K562 (cell line): ENCODE results near the gene SHC1. TPM values are rescaled to one million over a fixed set of nuclear protein-coding genes. Genes with fewer than 3 reads are reported as not detected.

Source experiments
- ATAC-seq: fragments of 200-7000 bp; cut with Tn5 transposase; 3 replicates; pipeline ENCODE4 v1.9.1; 2020; ENCODE audit warnings: moderate library complexity
- BruUV-seq: library from RNA; stranded (reverse); fragments of 400-500 nt; replicated peaks from 2 replicates; lab custom pipeline; 2021; lab: Mats Ljungman, UMichigan
- CTCF ChIA-PET: fragments of 300-600 bp; formaldehyde crosslinking; extraction: SDS; loops from one replicate; lab custom pipeline; 2021; ENCODE audit warnings: low intra/inter-chr PET ratio; lab: Yijun Ruan, JAX
- POLR2A ChIA-PET: fragments of 300-600, 350-650 bp; sonication (Branson Sonifier 250); formaldehyde crosslinking; extraction: SDS; loops from one replicate; lab custom pipeline; 2021; ENCODE audit warnings: antibody characterized with exemption, inconsistent platforms; lab: Yijun Ruan, JAX
- DNase-seq, 4 experiments: peaks; one replicate each; pipeline versions ENCODE4 v3.0.0 to v3.0.0-alpha.2; 2011 to 2018; ENCODE audit warnings: low spot score in 3 of 4, mixed read lengths in 3 of 4; ENCODE audit errors: extremely low read depth in 1 of 4
- FAIRE-seq: peaks from 2 replicates; lab custom pipeline; 2011; peaks lifted over from hg19 to GRCh38; lab: Jason Lieb, UNC
- H2AFZ ChIP-seq: 2 replicates; pipeline ENCODE4 v1.6.0; 2011; ENCODE audit warnings: low read depth, low read length, control low read depth, inconsistent platforms
- H3K27ac ChIP-seq: fragments of 200-600 bp; 3 replicates; pipeline ENCODE4 v1.8.0; 2011; ENCODE audit warnings: low read depth, mild to moderate bottlenecking, control low read depth, inconsistent platforms, low read length, moderate library complexity, mixed read lengths; ENCODE audit errors: extremely low read depth
- H3K27me3 ChIP-seq, 2 experiments: fragments of 300-600 bp in 1 of 2; 2 replicates in 1 of 2; 3 replicates in 1 of 2; pipeline versions ENCODE4 v1.6.0 to v1.8.0; 2011; ENCODE audit warnings: inconsistent platforms in 2 of 2, low read length in 2 of 2, mild to moderate bottlenecking in 1 of 2, mixed read lengths in 1 of 2, moderate library complexity in 1 of 2; ENCODE audit not compliant: control insufficient read depth in 2 of 2, insufficient read depth in 2 of 2
- H3K36me3 ChIP-seq: fragments of 300-600 bp; 3 replicates; pipeline ENCODE4 v1.8.0; 2011; ENCODE audit warnings: mild to moderate bottlenecking, low read length, inconsistent platforms; ENCODE audit not compliant: control insufficient read depth, insufficient read depth
- H3K4me1 ChIP-seq, 2 experiments: fragments of 200-600 bp in 1 of 2; replicated peaks in 1 of 2; 2 replicates in 1 of 2; 3 replicates in 1 of 2; pipeline versions ENCODE4 v1.5.1 to v1.8.0; 2011; ENCODE audit warnings: inconsistent platforms in 2 of 2, low read length in 2 of 2, mild to moderate bottlenecking in 1 of 2, mixed read lengths in 1 of 2, moderate library complexity in 1 of 2; ENCODE audit not compliant: control insufficient read depth in 2 of 2, insufficient read depth in 2 of 2
- H3K4me2 ChIP-seq: 2 replicates; pipeline ENCODE4 v1.6.1; 2011; ENCODE audit warnings: low read length, control low read depth, inconsistent platforms, mixed read lengths; ENCODE audit not compliant: insufficient read depth
- H3K4me3 ChIP-seq: fragments of 200-600 bp; sonication (generic), shearing (Covaris generic); 2 replicates; pipeline ENCODE4 v1.5.1; 2016; ENCODE audit warnings: control low read depth, inconsistent platforms
- H3K79me2 ChIP-seq: fragments of 200-600 bp; 3 replicates; pipeline ENCODE4 v1.8.0; 2011; ENCODE audit warnings: low read length, inconsistent platforms; ENCODE audit not compliant: control insufficient read depth, insufficient read depth
- H3K9ac ChIP-seq, 2 experiments: 2 replicates each; pipeline versions ENCODE4 v1.6.0 to v1.6.1; 2011; ENCODE audit warnings: low read depth in 2 of 2, low read length in 2 of 2, control low read depth in 1 of 2, inconsistent platforms in 1 of 2, mild to moderate bottlenecking in 1 of 2, mixed read lengths in 1 of 2; ENCODE audit not compliant: insufficient read depth in 1 of 2
- H3K9me1 ChIP-seq: one replicate; pipeline ENCODE4 v1.6.0; 2011; ENCODE audit warnings: inconsistent platforms, mild to moderate bottlenecking, low read length, moderate library complexity; ENCODE audit not compliant: control insufficient read depth, insufficient read depth
- H3K9me3 ChIP-seq: replicated peaks from 2 replicates; pipeline ENCODE4 v1.5.1; 2011; ENCODE audit warnings: low read depth, low read length, inconsistent platforms; ENCODE audit not compliant: control insufficient read depth, insufficient read depth
- H4K20me1 ChIP-seq: replicated peaks from 2 replicates; pipeline ENCODE4 v1.6.1; 2011; ENCODE audit warnings: low read length, inconsistent platforms, mixed read lengths; ENCODE audit not compliant: control insufficient read depth, insufficient read depth
- CBX1 ChIP-seq: sonication (generic); IDR thresholded peaks from 2 replicates; pipeline ENCODE4 v1.6.1; 2016; ENCODE audit warnings: antibody characterized with exemption, low read depth, mild to moderate bottlenecking
- CBX3 ChIP-seq, 2 experiments: IDR thresholded peaks; 1 replicate in 1 of 2; 2 replicates in 1 of 2; pipeline ENCODE4 v1.6.1; 2012; ENCODE audit warnings: inconsistent platforms in 2 of 2, low read length in 2 of 2, borderline replicate concordance in 1 of 2, control low read depth in 1 of 2
- E2F5 ChIP-seq: sonication (generic); formaldehyde crosslinking; IDR thresholded peaks from 2 replicates; pipeline ENCODE4 v1.8.0; 2022; ENCODE audit warnings: mild to moderate bottlenecking, missing genetic modification reagents
- ESRRB ChIP-seq: fragments of 250-450 bp; sonication (Bioruptor Pico); IDR thresholded peaks from 2 replicates; pipeline ENCODE4 v1.5.0; 2020; ENCODE audit warnings: mild to moderate bottlenecking, moderate library complexity, borderline replicate concordance
- FOXJ3 ChIP-seq: sonication (generic); formaldehyde crosslinking; IDR thresholded peaks from 2 replicates; pipeline ENCODE4 v1.4.0; 2020; ENCODE audit warnings: mild to moderate bottlenecking, missing genetic modification reagents
- GTF2A2 ChIP-seq: IDR thresholded peaks from 2 replicates; pipeline ENCODE4 v1.6.1; 2016; ENCODE audit warnings: mild to moderate bottlenecking, missing genetic modification characterization, missing compliant biosample characterization
- MAZ ChIP-seq, 2 experiments: fragments of 450-650 bp in 1 of 2; sonication (generic) in 1 of 2; formaldehyde crosslinking; IDR thresholded peaks in 1 of 2; conservative IDR thresholded peaks in 1 of 2; 2 replicates each; pipeline versions ENCODE4 v1.4.0 to v1.5.0; 2020; ENCODE audit warnings: mild to moderate bottlenecking in 1 of 2, missing genetic modification reagents in 1 of 2
- NONO ChIP-seq, 2 experiments: fragments of 200-400 bp in 1 of 2; fragments of 450-650 bp in 1 of 2; formaldehyde crosslinking in 1 of 2; IDR thresholded peaks; 2 replicates each; pipeline ENCODE4 v1.6.1; 2017; ENCODE audit warnings: low read depth in 2 of 2, mild to moderate bottlenecking in 2 of 2, moderate library complexity in 2 of 2, low read length in 1 of 2
- RCOR1 ChIP-seq, 2 experiments: IDR thresholded peaks; 2 replicates each; pipeline ENCODE4 v1.6.1; 2012; ENCODE audit warnings: low read depth in 2 of 2, low read length in 2 of 2, borderline replicate concordance in 1 of 2, improper control_type of control experiment in 1 of 2
- SIN3A ChIP-seq, 2 experiments: fragments of 150-350 bp in 1 of 2; IDR thresholded peaks; 2 replicates each; pipeline ENCODE4 v1.6.1; 2011 to 2016; ENCODE audit warnings: borderline replicate concordance in 2 of 2, low read depth in 2 of 2, low read length in 2 of 2, mild to moderate bottlenecking in 2 of 2, moderate library complexity in 2 of 2; ENCODE audit not compliant: control insufficient read depth in 1 of 2
- SLC30A9 ChIP-seq: fragments of 250-450 bp; sonication (Bioruptor Pico); IDR thresholded peaks from 2 replicates; pipeline ENCODE4 v1.8.0; 2022; ENCODE audit warnings: mild to moderate bottlenecking, moderate library complexity
- SMARCC2 ChIP-seq: fragments of 450-650 bp; IDR thresholded peaks from 2 replicates; pipeline ENCODE4 v1.6.1; 2017; ENCODE audit warnings: antibody characterized with exemption, moderate library complexity, mild to moderate bottlenecking, low read depth
- STAT5B ChIP-seq: fragments of 250-450 bp; sonication (Bioruptor Pico); IDR thresholded peaks from 2 replicates; pipeline ENCODE4 v1.8.0; 2021; ENCODE audit warnings: mild to moderate bottlenecking, inconsistent platforms
- TEAD4 ChIP-seq, 2 experiments: sonication (generic) in 1 of 2; formaldehyde crosslinking in 1 of 2; IDR thresholded peaks; 2 replicates each; pipeline versions ENCODE4 v1.6.1 to v1.8.0; 2012 to 2022; ENCODE audit warnings: borderline replicate concordance in 1 of 2, inconsistent platforms in 1 of 2, low read length in 1 of 2, mild to moderate bottlenecking in 1 of 2, missing genetic modification reagents in 1 of 2
- ZNF165 ChIP-seq: fragments of 250-450 bp; sonication (Bioruptor Pico); IDR thresholded peaks from 2 replicates; pipeline ENCODE4 v1.4.0; 2020; ENCODE audit warnings: borderline replicate concordance
- ZNF644 ChIP-seq: fragments of 200-800 bp; sonication (Bioruptor generic); IDR thresholded peaks from 2 replicates; pipeline ENCODE4 v1.6.1; 2016; ENCODE audit warnings: low read depth, missing genetic modification characterization, missing compliant biosample characterization
- WGBS: fragments of 100-300 bp; shearing (Covaris generic); methylation state at CpG from one replicate; pipeline ENCODE4 v1.1.6; 2016; ENCODE audit warnings: low coverage, mixed read lengths; ENCODE audit not compliant: insufficient coverage; ENCODE audit errors: missing lambda C conversion rate; 5-methylcytosine and 5-hydroxymethylcytosine counted together
- in situ Hi-C: fragments of 300-500 bp; cut with MboI; formaldehyde crosslinking; loops from 4 replicates; pipeline ENCODE4 v1.15.0; 2018; ENCODE audit warnings: inconsistent platforms, mixed read lengths
- intact Hi-C: fragments of 100-400 bp; cut with micrococcal nuclease; formaldehyde crosslinking; loops from 2 replicates; pipeline ENCODE4 v1.14.2; 2022
- polyA plus RNA-seq, 8 experiments: library from polyadenylated mRNA; depleted of rRNA in 4 of 8; stranded (reverse) in 5 of 8; unstranded in 3 of 8; fragments of >200 nt; fragmentation: Nextera tagmentation in 2 of 8; fragmentation: Illumina TruSeq in 1 of 8; extraction: Ambion mirVana in 2 of 8; extraction: Trizol in 1 of 8; gene quantifications; 2 replicates each; pipeline versions ENCODE4 v1.2.1 to v1.2.3, GENCODE V29; 2011 to 2014; ENCODE audit warnings: inconsistent platforms in 1 of 8, missing spikeins in 1 of 8
- total RNA-seq, 7 experiments: library from RNA; depleted of rRNA in 6 of 7; stranded (reverse); fragments of >200 nt in 6 of 7; fragmentation: Illumina TruSeq in 2 of 7; extraction: Trizol in 2 of 7; gene quantifications; 2 replicates each; pipeline versions ENCODE4 v1.2.1 to v1.2.3, GENCODE V29; 2011 to 2021; ENCODE audit warnings: low replicate concordance in 1 of 7
- TF ChIP-seq, protein P1 (sequence below): sonication (generic); formaldehyde crosslinking; IDR thresholded peaks from 2 replicates; pipeline ENCODE4 v1.8.0; 2022; ENCODE audit warnings: mild to moderate bottlenecking, low read depth, missing genetic modification reagents
- TF ChIP-seq, protein P2 (sequence below): sonication (generic); formaldehyde crosslinking; IDR thresholded peaks from 2 replicates; pipeline ENCODE4 v1.8.0; 2022; ENCODE audit warnings: missing genetic modification reagents, mild to moderate bottlenecking, moderate library complexity, borderline replicate concordance

SHC1 gene
- total and polyA plus RNA-seq, 9 of the 15 experiments (the other 6 are each of a cell fraction or from before 2014, with no cell fraction given) = 4.1 to 113 (median 51.9) TPM

- H3K9me3 ChIP-seq = no peaks in the 10 kb centered on the region
- H4K20me1 ChIP-seq = peaks cover 3% of the 10 kb centered on the region; the same call in 1 of the 2 replicates
- POLR2A ChIA-PET = interaction anchor here (1.1 to 1.5 kb wide), 3 partner anchors 10 to 50 kb away, joined by 3 to 8 read pairs (median 3); no protein-coding TSS in a partner anchor
- under 1% methylated on average over 19 of the region's 37 CpGs for WGBS
- intact Hi-C loops (loop anchor here (5.0 kb wide), 3 partner anchors 44 to 446 kb away; partner anchors contain the start of genes EFNA3 and UBE2Q1), in situ Hi-C loops (no loop called here)
- no peak overlapping the region for H2AFZ ChIP-seq
- H3K79me2 ChIP-seq = peaks cover 64% of the 10 kb centered on the region
- H3K4me1 ChIP-seq = peaks cover 51 to 78% of the 10 kb centered on the region in 2 experiments
- CTCF ChIA-PET = interaction anchor here (0.6 to 0.9 kb wide), 2 partner anchors 47 to 76 kb away, joined by 3 read pairs; no protein-coding TSS in a partner anchor
- DNase-seq (peak in 2 of 4 experiments; percentile 51 to 64), FAIRE-seq (no peak), ATAC-seq (no peak)
- BruUV-seq = TSS peak; percentile 35
- peak overlapping the region; percentile 99 for H3K9ac ChIP-seq
- no peaks in the 10 kb centered on the region for H3K9me1 ChIP-seq
- peaks cover 33% of the 10 kb centered on the region; the same call in 2 of the 3 replicates for H3K36me3 ChIP-seq
- H3K4me2 ChIP-seq = peak overlapping the region; percentile 99
- no peaks in the 10 kb centered on the region for H3K27me3 ChIP-seq
- H3K4me3 ChIP-seq = peak overlapping the region; percentile 97
- peak overlapping the region; percentile 99 for H3K27ac ChIP-seq
- no peak for TF ChIP-seq ESRRB
- TF ChIP-seq, protein P1, sequence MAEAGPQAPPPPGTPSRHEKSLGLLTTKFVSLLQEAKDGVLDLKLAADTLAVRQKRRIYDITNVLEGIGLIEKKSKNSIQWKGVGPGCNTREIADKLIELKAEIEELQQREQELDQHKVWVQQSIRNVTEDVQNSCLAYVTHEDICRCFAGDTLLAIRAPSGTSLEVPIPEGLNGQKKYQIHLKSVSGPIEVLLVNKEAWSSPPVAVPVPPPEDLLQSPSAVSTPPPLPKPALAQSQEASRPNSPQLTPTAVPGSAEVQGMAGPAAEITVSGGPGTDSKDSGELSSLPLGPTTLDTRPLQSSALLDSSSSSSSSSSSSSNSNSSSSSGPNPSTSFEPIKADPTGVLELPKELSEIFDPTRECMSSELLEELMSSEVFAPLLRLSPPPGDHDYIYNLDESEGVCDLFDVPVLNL (CRISPR knock-in tag) = no peak
- no peak for TF ChIP-seq SIN3A (IDR thresholded peaks at IDR 0.05; ENCODE audit: borderline replicate concordance in 2 of 2, control insufficient read depth in 1 of 2, low read depth in 2 of 2, low read length in 2 of 2)
- TF ChIP-seq ZNF165 (CRISPR knock-in tag) = no peak
- peak in 1 of 2 experiments; percentile 19; a peak in 1 of 4 replicates for TF ChIP-seq MAZ (CRISPR knock-in tag; conservative IDR thresholded peaks at IDR 0.05 in 1 of 2, IDR thresholded peaks at IDR 0.05 in 1 of 2)
- no peak for TF ChIP-seq GTF2A2 (tag)
- no peak for TF ChIP-seq SLC30A9 (CRISPR knock-in tag)
- TF ChIP-seq CBX1 = no peak
- TF ChIP-seq, protein P2, sequence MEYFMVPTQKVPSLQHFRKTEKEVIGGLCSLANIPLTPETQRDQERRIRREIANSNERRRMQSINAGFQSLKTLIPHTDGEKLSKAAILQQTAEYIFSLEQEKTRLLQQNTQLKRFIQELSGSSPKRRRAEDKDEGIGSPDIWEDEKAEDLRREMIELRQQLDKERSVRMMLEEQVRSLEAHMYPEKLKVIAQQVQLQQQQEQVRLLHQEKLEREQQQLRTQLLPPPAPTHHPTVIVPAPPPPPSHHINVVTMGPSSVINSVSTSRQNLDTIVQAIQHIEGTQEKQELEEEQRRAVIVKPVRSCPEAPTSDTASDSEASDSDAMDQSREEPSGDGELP (CRISPR knock-in tag) = peak; percentile 6; the same call in 1 of the 2 replicates
- TF ChIP-seq ZNF644 (tag) = peak; percentile 16; the same call in 1 of the 2 replicates
- no peak for TF ChIP-seq NONO (IDR thresholded peaks at IDR 0.05; ENCODE audit: low read depth in 2 of 2, low read length in 1 of 2)
- no peak for TF ChIP-seq STAT5B (CRISPR knock-in tag)
- no peak for TF ChIP-seq SMARCC2
- TF ChIP-seq RCOR1 (IDR thresholded peaks at IDR 0.05; ENCODE audit: borderline replicate concordance in 1 of 2, low read depth in 2 of 2, low read length in 2 of 2) = no peak
- TF ChIP-seq FOXJ3 (CRISPR knock-in tag) = no peak
- TF ChIP-seq TEAD4 (IDR thresholded peaks at IDR 0.05; ENCODE audit: low read length) = no peak
- TF ChIP-seq TEAD4 (CRISPR knock-in tag; IDR thresholded peaks at IDR 0.05; ENCODE audit: borderline replicate concordance) = no peak
- TF ChIP-seq E2F5 (CRISPR knock-in tag) = no peak
- no peak for TF ChIP-seq CBX3 (IDR thresholded peaks at IDR 0.05; ENCODE audit: borderline replicate concordance in 1 of 2, low read length in 2 of 2)
Observed at GRCh38 chr1:155003227-155003765, 32.7 kb upstream of the SHC1 start.
